NCI-H2171 treated with DMSO at 0.1 percent for 48 hours (cell line): Measurements from ENCODE around the gene TEAD2.
"Not testable (repeated sequence)": the region's sequence is repeated elsewhere in the genome, so short reads cannot be mapped to it uniquely, and the experiment has no call there.

Experiments
- DNase-seq: peaks from one replicate; lab custom pipeline; 2025; lab: John Stamatoyannopoulos, UW

The TEAD2 gene

GRCh38 chr19:49331616-49332055 lies 30.6 kb downstream of the TEAD2 start:
- peak; percentile 71 for DNase-seq

GRCh38 chr19:49331187-49331586 lies 31.0 kb downstream of the TEAD2 start:
- DNase-seq, result not testable (repeated sequence)

- no peak for DNase-seq
Measured at GRCh38 chr19:49328741-49329140, 33.5 kb downstream of the TEAD2 start.

GRCh38 chr19:49327878-49328544 lies 34.2 kb downstream of the TEAD2 start:
- DNase-seq, result no peak

- DNase-seq, result no peak
Measured at GRCh38 chr19:49326165-49326704, 36.0 kb downstream of the TEAD2 start.

GRCh38 chr19:49325756-49326155 lies 36.5 kb downstream of the TEAD2 start:
- DNase-seq, result not testable (repeated sequence)

- DNase-seq, result no peak
Measured at GRCh38 chr19:49324801-49325576, 37.2 kb downstream of the TEAD2 start, which contains the start of gene SLC6A16. Gene SLC6A16, minus strand, starts transcription at chr19:49325191. Its CDS starts 13,844 bp downstream, at chr19:49311347.

- no peak for DNase-seq
Measured at GRCh38 chr19:49318296-49318695, 43.9 kb downstream of the TEAD2 start.

- no peak for DNase-seq
Measured at GRCh38 chr19:49316284-49316683, 45.9 kb downstream of the TEAD2 start.

GRCh38 chr19:49315111-49315510 lies 47.1 kb downstream of the TEAD2 start:
- DNase-seq, result peak; percentile 62

- no peak for DNase-seq
Measured at GRCh38 chr19:49309087-49309486, 53.1 kb downstream of the TEAD2 start.

- not testable (repeated sequence) for DNase-seq
Measured at GRCh38 chr19:49306734-49307133, 55.5 kb downstream of the TEAD2 start.

GRCh38 chr19:49301866-49302252 lies 60.4 kb downstream of the TEAD2 start:
- DNase-seq, result no peak

GRCh38 chr19:49301165-49301865 lies 60.9 kb downstream of the TEAD2 start:
- DNase-seq, result peak; percentile 38

GRCh38 chr19:49298653-49299052 lies 63.6 kb downstream of the TEAD2 start:
- not testable (repeated sequence) for DNase-seq

GRCh38 chr19:49297403-49297802 lies 64.8 kb downstream of the TEAD2 start:
- DNase-seq, result no peak

GRCh38 chr19:49295208-49295880 lies 66.9 kb downstream of the TEAD2 start:
- DNase-seq, result no peak

- no peak for DNase-seq
Measured at GRCh38 chr19:49294401-49294800, 67.8 kb downstream of the TEAD2 start.
